OCI-LY1 (cell line): ENCODE measurements around the gene ADRB1.
A peak's percentile ranks its signal among the peaks of the same experiment; 100 is the strongest.

Experiments used
- H2AFZ ChIP-seq: fragments of 200-600 bp; sonication (generic), shearing (Covaris generic); 2 replicates; pipeline ENCODE4 v1.6.0; 2014; ENCODE audit warnings: antibody characterized with exemption, mild to moderate bottlenecking, low read length
- H3F3A ChIP-seq: fragments of 200-600 bp; sonication (generic), shearing (Covaris generic); 2 replicates; pipeline ENCODE4 v1.6.0; 2014; ENCODE audit warnings: mild to moderate bottlenecking, antibody characterized with exemption, low read length, moderate library complexity; ENCODE audit not compliant: insufficient read depth
- H3K27ac ChIP-seq: fragments of 200-600 bp; sonication (generic); 2 replicates; pipeline ENCODE4 v1.5.1; 2014; ENCODE audit warnings: low read length, mixed run types, mild to moderate bottlenecking, low read depth; ENCODE audit not compliant: poor library complexity, severe bottlenecking
- H3K27me3 ChIP-seq: fragments of 200-600 bp; sonication (generic); 2 replicates; pipeline ENCODE4 v1.6.0; 2014; ENCODE audit warnings: antibody characterized with exemption, mild to moderate bottlenecking, low read length, moderate library complexity; ENCODE audit not compliant: insufficient read depth
- H3K36me3 ChIP-seq: fragments of 200-600 bp; sonication (generic); 2 replicates; pipeline ENCODE4 v1.6.1; 2014; ENCODE audit warnings: mild to moderate bottlenecking, antibody characterized with exemption, low read length, moderate library complexity, mixed read lengths; ENCODE audit not compliant: insufficient read depth
- H3K4me1 ChIP-seq: fragments of 200-600 bp; sonication (generic); 2 replicates; pipeline ENCODE4 v1.5.1; 2014; ENCODE audit warnings: mild to moderate bottlenecking, low read length, moderate library complexity; ENCODE audit not compliant: insufficient read depth, severe bottlenecking
- H3K4me2 ChIP-seq: fragments of 200-600 bp; sonication (generic), shearing (Covaris generic); 2 replicates; pipeline ENCODE4 v1.6.1; 2014; ENCODE audit warnings: low read length
- H3K4me3 ChIP-seq: fragments of 200-600 bp; sonication (generic); 2 replicates; pipeline ENCODE4 v1.5.1; 2014; ENCODE audit warnings: low read length, low read depth, mild to moderate bottlenecking, mixed read lengths; ENCODE audit not compliant: poor library complexity, severe bottlenecking
- H3K79me2 ChIP-seq: fragments of 200-600 bp; shearing (Covaris generic); 2 replicates; pipeline ENCODE4 v1.6.1; 2016; ENCODE audit warnings: mixed run types, low read length, mixed read lengths; ENCODE audit not compliant: insufficient read depth
- H3K9ac ChIP-seq: fragments of 200-600 bp; sonication (generic), shearing (Covaris generic); 2 replicates; pipeline ENCODE4 v1.6.1; 2014; ENCODE audit warnings: mild to moderate bottlenecking, low read length, mixed read lengths
- H3K9me2 ChIP-seq: fragments of 200-600 bp; sonication (generic), shearing (Covaris generic); 2 replicates; pipeline ENCODE4 v1.6.1; 2014; ENCODE audit warnings: low read depth, mild to moderate bottlenecking, low read length, mixed read lengths
- H3K9me3 ChIP-seq: fragments of 200-600 bp; shearing (Covaris generic); 2 replicates; pipeline ENCODE4 v1.6.1; 2014; ENCODE audit warnings: low read length, mixed read lengths
- H4K20me1 ChIP-seq: fragments of 200-600 bp; sonication (generic), shearing (Covaris generic); 2 replicates; pipeline ENCODE4 v1.6.0; 2016; ENCODE audit warnings: mild to moderate bottlenecking, low read length; ENCODE audit not compliant: insufficient read depth
- CTCF ChIP-seq: fragments of 200-600 bp; sonication (generic), shearing (Covaris generic); IDR thresholded peaks from 2 replicates; pipeline ENCODE4 v1.5.1; 2017; ENCODE audit warnings: mild to moderate bottlenecking, antibody characterized with exemption, low read length, moderate library complexity, mixed read lengths
- EZH2 ChIP-seq: fragments of 200-600 bp; sonication (generic), shearing (Covaris generic); IDR thresholded peaks from 2 replicates; pipeline ENCODE4 v1.8.0; 2017; ENCODE audit warnings: borderline replicate concordance, mixed run types, mild to moderate bottlenecking, antibody characterized with exemption, low read length, moderate library complexity, mixed read lengths

The ADRB1 gene

GRCh38 chr10:114068054-114068707, 24.5 kb downstream of the ADRB1 start:
- H3K9ac ChIP-seq: no peak overlapping the region
- H3K36me3 ChIP-seq: no peaks in the 10 kb centered on the region
- H3K4me2 ChIP-seq: no peak overlapping the region
- H3K27ac ChIP-seq: no peak overlapping the region
- H4K20me1 ChIP-seq: no peaks in the 10 kb centered on the region
- no peak for TF ChIP-seq CTCF
- TF ChIP-seq EZH2: no peak
- peaks cover 23% of the 10 kb centered on the region for H3K4me1 ChIP-seq
- H3K9me2 ChIP-seq: no peaks in the 10 kb centered on the region
- no peak overlapping the region for H3K4me3 ChIP-seq
- no peak overlapping the region for H2AFZ ChIP-seq
- no peaks in the 10 kb centered on the region for H3K27me3 ChIP-seq
- H3F3A ChIP-seq: no peaks in the 10 kb centered on the region
- H3K9me3 ChIP-seq: no peaks in the 10 kb centered on the region
- no peaks in the 10 kb centered on the region for H3K79me2 ChIP-seq

GRCh38 chr10:114070710-114071109, 27.0 kb downstream of the ADRB1 start:
- no peaks in the 10 kb centered on the region for H3K79me2 ChIP-seq
- H3K9me3 ChIP-seq: no peaks in the 10 kb centered on the region
- H3K9me2 ChIP-seq: no peaks in the 10 kb centered on the region
- H3K4me3 ChIP-seq: no peak overlapping the region
- no peaks in the 10 kb centered on the region for H3F3A ChIP-seq
- no peak overlapping the region for H3K4me2 ChIP-seq
- no peaks in the 10 kb centered on the region for H3K27me3 ChIP-seq
- no peaks in the 10 kb centered on the region for H4K20me1 ChIP-seq
- H2AFZ ChIP-seq: no peak overlapping the region
- peaks cover 30% of the 10 kb centered on the region for H3K4me1 ChIP-seq
- no peaks in the 10 kb centered on the region for H3K36me3 ChIP-seq
- peak overlapping the region; percentile 59 for H3K27ac ChIP-seq
- no peak overlapping the region for H3K9ac ChIP-seq
- TF ChIP-seq EZH2: no peak
- no peak for TF ChIP-seq CTCF

DNA sequence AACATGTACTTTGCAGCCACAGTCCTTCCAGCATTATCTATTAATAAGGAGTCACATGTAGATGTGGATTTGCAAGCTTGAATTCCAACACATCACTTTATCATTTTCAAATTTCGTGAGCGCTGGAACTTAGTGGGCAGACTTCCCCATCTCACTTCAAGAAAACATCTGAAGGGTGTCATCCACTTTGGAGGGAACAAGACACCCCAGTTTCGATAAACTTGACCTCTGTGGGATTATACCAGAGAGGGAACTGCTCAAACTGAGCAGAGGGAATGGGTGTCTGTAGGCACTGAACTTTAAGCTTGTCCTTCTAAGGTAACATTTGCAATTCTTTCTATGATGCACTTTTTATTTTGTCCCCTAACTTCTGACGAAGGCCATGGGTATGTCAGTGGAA, 27.5 kb downstream of the ADRB1 start:
- no peak overlapping the region for H3K4me2 ChIP-seq
- no peaks in the 10 kb centered on the region for H3K9me2 ChIP-seq
- no peaks in the 10 kb centered on the region for H3K27me3 ChIP-seq
- no peaks in the 10 kb centered on the region for H3K36me3 ChIP-seq
- H3K27ac ChIP-seq: peak overlapping the region; percentile 59
- no peaks in the 10 kb centered on the region for H3F3A ChIP-seq
- H4K20me1 ChIP-seq: no peaks in the 10 kb centered on the region
- no peak overlapping the region for H3K9ac ChIP-seq
- H3K79me2 ChIP-seq: no peaks in the 10 kb centered on the region
- peaks cover 30% of the 10 kb centered on the region for H3K4me1 ChIP-seq
- H2AFZ ChIP-seq: no peak overlapping the region
- no peak overlapping the region for H3K4me3 ChIP-seq
- no peak for TF ChIP-seq EZH2
- H3K9me3 ChIP-seq: no peaks in the 10 kb centered on the region
